Measurements from ENCODE around the gene NME5. TPM values are rescaled to one million over a fixed set of nuclear protein-coding genes. Genes with fewer than 3 reads are reported as not detected.

The NME5 gene
- total RNA-seq, 3 donors from 2014 or later = 1.9 to 3.9 (median 2.5) TPM

GRCh38 chr5:138140268-138140667 lies 1.0 kb upstream of the NME5 start:
- no peaks in the 10 kb centered on the region for H3K9me3 ChIP-seq
- H3K27ac ChIP-seq = no peak overlapping the region
- TF ChIP-seq CTCF (IDR thresholded peaks at IDR 0.05) (no peak), POLR2AphosphoS5 (IDR thresholded peaks at IDR 0.05) (no peak), POLR2A (IDR thresholded peaks at IDR 0.05) (no peak)
- H3K36me3 ChIP-seq = no peaks in the 10 kb centered on the region
- H3K4me3 ChIP-seq = no peak overlapping the region
- intact Hi-C loops (cut with DNase I; ENCODE audit: low total_unique reads) = no loop called here
- no peaks in the 10 kb centered on the region for H3K27me3 ChIP-seq
- DNase-seq (ENCODE audit: low spot score in 2 of 2) = no peak
- H3K4me1 ChIP-seq = no peaks in the 10 kb centered on the region

- intact Hi-C loops (cut with DNase I; ENCODE audit: low total_unique reads) = no loop called here
- no peaks in the 10 kb centered on the region for H3K27me3 ChIP-seq
- TF ChIP-seq POLR2A (IDR thresholded peaks at IDR 0.05) (no peak), CTCF (IDR thresholded peaks at IDR 0.05) (no peak), POLR2AphosphoS5 (IDR thresholded peaks at IDR 0.05) (no peak)
- no peaks in the 10 kb centered on the region for H3K9me3 ChIP-seq
- peak overlapping the region in 2 of 3 donors; percentile 64 to 68 for H3K4me3 ChIP-seq
- H3K4me1 ChIP-seq = no peaks in the 10 kb centered on the region
- H3K36me3 ChIP-seq = no peaks in the 10 kb centered on the region
- H3K27ac ChIP-seq = no peak overlapping the region
- DNase-seq (ENCODE audit: low spot score in 2 of 2) = no peak
These were observed 508 bp upstream of the NME5 start for GRCh38 chr5:138139781-138140090.

DNA sequence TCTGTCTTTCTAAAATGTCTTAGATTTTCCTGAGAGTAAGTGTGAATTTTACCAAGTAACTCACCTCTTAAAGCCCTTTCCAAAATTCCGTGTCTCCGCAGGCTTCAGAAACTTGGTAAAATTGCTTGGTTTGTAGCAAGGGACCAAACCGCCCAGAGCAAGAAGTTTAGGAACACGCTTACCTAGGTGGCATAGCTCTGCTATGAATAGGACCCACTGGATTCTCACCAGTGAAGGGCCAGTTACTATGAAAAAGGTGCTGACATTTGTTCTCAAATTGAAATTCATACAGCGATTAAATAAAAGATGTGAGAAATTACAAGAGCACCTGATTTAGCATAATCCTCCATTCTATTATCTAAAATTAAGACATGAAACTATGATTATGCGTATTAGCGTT lies 6.7 kb downstream of the NME5 start:
- Histone ChIP-seq H3K4me1 (no peaks in the 10 kb centered on the region), H3K27me3 (no peaks in the 10 kb centered on the region), H3K36me3 (no peaks in the 10 kb centered on the region), H3K9me3 (no peaks in the 10 kb centered on the region), H3K4me3 (peak overlapping the region in 1 of 3 donors; percentile 25), H3K27ac (no peak overlapping the region)
- intact Hi-C loops (cut with DNase I; ENCODE audit: low total_unique reads) = no loop called here
- TF ChIP-seq POLR2A (IDR thresholded peaks at IDR 0.05) (no peak), POLR2AphosphoS5 (IDR thresholded peaks at IDR 0.05) (no peak), CTCF (IDR thresholded peaks at IDR 0.05) (no peak)
- no peak for DNase-seq (ENCODE audit: low spot score in 2 of 2)

GRCh38 chr5:138129347-138129746 lies 9.9 kb downstream of the NME5 start:
- no peaks in the 10 kb centered on the region for H3K4me1 ChIP-seq
- no peak for DNase-seq (ENCODE audit: low spot score in 2 of 2)
- intact Hi-C loops (cut with DNase I; ENCODE audit: low total_unique reads) = no loop called here
- no peak overlapping the region for H3K27ac ChIP-seq
- H3K36me3 ChIP-seq = no peaks in the 10 kb centered on the region
- H3K9me3 ChIP-seq = no peaks in the 10 kb centered on the region
- no peaks in the 10 kb centered on the region for H3K27me3 ChIP-seq
- TF ChIP-seq POLR2AphosphoS5 (IDR thresholded peaks at IDR 0.05) (no peak), CTCF (IDR thresholded peaks at IDR 0.05) (no peak), POLR2A (IDR thresholded peaks at IDR 0.05) (no peak)
- H3K4me3 ChIP-seq = no peak overlapping the region

GRCh38 chr5:138128334-138128733 lies 10.9 kb downstream of the NME5 start:
- TF ChIP-seq POLR2AphosphoS5 (IDR thresholded peaks at IDR 0.05) = no peak
- TF ChIP-seq POLR2A (IDR thresholded peaks at IDR 0.05) = no peak
- TF ChIP-seq CTCF (IDR thresholded peaks at IDR 0.05) = no peak
- no peaks in the 10 kb centered on the region for H3K27me3 ChIP-seq
- intact Hi-C loops (cut with DNase I; ENCODE audit: low total_unique reads) = no loop called here
- no peak for DNase-seq (ENCODE audit: low spot score in 2 of 2)
- no peaks in the 10 kb centered on the region for H3K9me3 ChIP-seq
- no peaks in the 10 kb centered on the region for H3K36me3 ChIP-seq
- H3K4me1 ChIP-seq = no peaks in the 10 kb centered on the region
- H3K4me3 ChIP-seq = no peak overlapping the region
- H3K27ac ChIP-seq = no peak overlapping the region

Data from breast epithelium (tissue), 4 donors.